Neural crest cell (in vitro differentiated cells): ENCODE measurements around the gene CHMP6. TPM values are rescaled to one million over a fixed set of nuclear protein-coding genes. Genes with fewer than 3 reads are reported as not detected.
"Not testable (repeated sequence)": the region's sequence is repeated elsewhere in the genome, so short reads cannot be mapped to it uniquely, and the experiment has no call there.

Source experiments
- DNase-seq: peaks from one replicate; pipeline ENCODE4 v3.0.0; 2021; ENCODE audit warnings: low read depth, mixed read lengths, low spot score
- H3K27ac Mint-ChIP-seq: one replicate; pipeline ENCODE4 v1.8.0; 2021; ENCODE audit warnings: mild to moderate bottlenecking, mixed read lengths; ENCODE audit not compliant: unreplicated experiment
- H3K27me3 Mint-ChIP-seq: 2 replicates; pipeline ENCODE4 v1.8.0; 2021; ENCODE audit warnings: low read depth, mild to moderate bottlenecking, mixed read lengths
- H3K36me3 Mint-ChIP-seq: 2 replicates; pipeline ENCODE4 v1.8.0; 2021; ENCODE audit warnings: low read depth, mild to moderate bottlenecking, mixed read lengths
- H3K4me1 Mint-ChIP-seq: 2 replicates; pipeline ENCODE4 v1.8.0; 2021; ENCODE audit warnings: mixed read lengths
- H3K4me3 Mint-ChIP-seq: one replicate; pipeline ENCODE4 v1.8.0; 2021; ENCODE audit warnings: mild to moderate bottlenecking, mixed read lengths
- H3K9me3 Mint-ChIP-seq: 2 replicates; pipeline ENCODE4 v1.8.0; 2021; ENCODE audit warnings: mixed read lengths
- CTCF ChIP-seq: fragments of 200-600 bp; sonication (generic); conservative IDR thresholded peaks from 2 replicates; pipeline ENCODE4 v1.5.0; 2021; ENCODE audit warnings: antibody characterized with exemption, mild to moderate bottlenecking
- total RNA-seq: library from RNA; stranded (reverse); gene quantifications from 2 replicates; pipeline ENCODE4 v1.2.1, GENCODE V29; 2021

Gene CHMP6
- total RNA-seq, 1 donor from 2014 or later, result 32.7 TPM

DNA sequence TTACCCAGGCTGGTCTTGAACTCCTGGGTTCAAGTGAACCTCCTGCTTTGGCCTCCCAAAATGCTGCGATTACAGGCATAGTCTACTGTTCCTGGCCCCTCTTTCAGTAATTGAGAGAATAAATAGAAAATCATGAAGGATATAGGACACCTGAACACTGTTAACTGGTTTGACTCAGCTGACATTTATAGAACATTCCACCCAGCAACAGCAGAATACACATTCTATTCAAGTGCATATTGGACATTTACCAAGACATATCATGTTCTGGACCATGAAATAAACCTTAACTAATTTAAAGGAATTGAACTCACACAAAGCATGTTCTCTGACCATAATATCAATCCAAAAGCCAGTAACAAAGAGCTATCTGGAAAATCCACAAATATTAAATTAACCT, 23.5 kb downstream of the CHMP6 start:
- Mint-ChIP-seq H3K36me3 (peaks cover 3% of the 10 kb centered on the region), H3K27ac (no peak overlapping the region), H3K9me3 (peaks cover 12% of the 10 kb centered on the region), H3K27me3 (no peaks in the 10 kb centered on the region), H3K4me1 (peaks cover 34% of the 10 kb centered on the region), H3K4me3 (no peak overlapping the region)
- DNase-seq, result no peak
- TF ChIP-seq CTCF, result no peak

DNA sequence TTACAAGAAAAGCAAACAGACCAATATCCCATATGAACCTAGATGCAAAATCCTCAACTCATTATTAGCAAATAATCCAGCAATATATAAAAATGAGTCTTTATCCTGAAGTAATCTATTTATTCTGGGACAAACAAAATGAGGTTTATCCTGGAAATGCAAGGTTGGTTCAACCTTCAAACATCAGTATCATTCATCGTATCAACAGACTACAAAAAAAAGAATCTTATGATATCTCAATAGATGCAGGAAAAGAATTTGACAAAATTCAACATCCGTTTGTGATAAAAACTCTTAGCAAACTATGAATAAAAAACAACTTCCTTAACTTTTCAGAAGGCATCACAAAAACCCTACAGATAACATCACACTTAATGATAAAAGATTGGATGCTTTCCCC, 24.9 kb downstream of the CHMP6 start:
- H3K36me3 Mint-ChIP-seq, result peaks cover 3% of the 10 kb centered on the region
- H3K4me3 Mint-ChIP-seq, result no peak overlapping the region
- peaks cover 7% of the 10 kb centered on the region for H3K9me3 Mint-ChIP-seq
- H3K27me3 Mint-ChIP-seq, result no peaks in the 10 kb centered on the region
- H3K27ac Mint-ChIP-seq, result no peak overlapping the region
- DNase-seq, result no peak
- H3K4me1 Mint-ChIP-seq, result peaks cover 30% of the 10 kb centered on the region
- TF ChIP-seq CTCF, result no peak

- H3K4me3 Mint-ChIP-seq, H3K27ac Mint-ChIP-seq, H3K36me3 Mint-ChIP-seq: not testable (repeated sequence)
Observed at GRCh38 chr17:81017330-81017729, 25.7 kb downstream of the CHMP6 start.

DNA sequence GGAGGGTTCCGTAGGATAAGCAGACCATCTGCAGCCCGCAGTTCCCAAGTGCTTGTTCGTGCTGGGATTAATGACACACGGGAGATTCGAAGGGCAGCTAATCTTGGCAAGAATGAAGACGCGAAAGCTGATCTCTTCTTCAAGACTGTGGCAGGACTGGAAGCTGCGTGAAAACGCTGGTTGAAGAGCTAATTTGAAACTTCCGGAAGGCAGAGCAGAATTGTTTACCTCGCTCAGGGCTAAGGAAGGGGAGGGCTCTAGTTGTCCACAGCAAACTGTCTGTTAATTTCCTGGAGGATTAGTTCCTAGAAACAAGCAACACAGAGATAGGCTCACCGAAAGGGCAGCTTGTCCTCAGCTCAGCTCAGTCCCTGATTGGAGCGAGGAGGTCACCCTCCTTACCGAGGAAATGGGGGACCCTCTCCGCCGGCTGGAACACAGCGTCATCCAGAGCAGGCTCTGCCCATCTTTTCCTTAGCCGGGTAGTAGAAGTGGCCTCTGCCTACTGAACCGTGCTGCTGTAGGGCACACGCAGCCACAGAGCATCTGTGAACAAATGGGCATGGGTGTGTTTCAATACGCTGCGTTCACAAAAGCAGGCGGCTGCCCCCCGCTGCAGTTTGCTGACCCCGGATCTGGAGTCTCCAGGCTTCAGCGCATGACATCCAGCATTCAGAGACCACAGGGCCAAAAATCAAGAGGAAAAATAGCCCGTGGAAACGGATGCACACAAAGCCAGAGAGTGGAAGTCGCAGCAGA, 26.6 kb downstream of the CHMP6 start:
- H3K36me3 Mint-ChIP-seq, result peaks cover 3% of the 10 kb centered on the region
- peak overlapping the region; percentile 56 for H3K4me3 Mint-ChIP-seq
- H3K9me3 Mint-ChIP-seq, result peaks cover 7% of the 10 kb centered on the region
- DNase-seq, result no peak
- H3K27me3 Mint-ChIP-seq, result no peaks in the 10 kb centered on the region
- TF ChIP-seq CTCF, result no peak
- peaks cover 25% of the 10 kb centered on the region for H3K4me1 Mint-ChIP-seq
- peak overlapping the region; percentile 38 for H3K27ac Mint-ChIP-seq

More at GRCh38 chr17:81017330-81017729, 25.7 kb downstream of the CHMP6 start:
- not testable (repeated sequence) for H3K9me3 Mint-ChIP-seq, DNase-seq, H3K27me3 Mint-ChIP-seq
- peaks cover 25% of the 10 kb centered on the region for H3K4me1 Mint-ChIP-seq

DNA sequence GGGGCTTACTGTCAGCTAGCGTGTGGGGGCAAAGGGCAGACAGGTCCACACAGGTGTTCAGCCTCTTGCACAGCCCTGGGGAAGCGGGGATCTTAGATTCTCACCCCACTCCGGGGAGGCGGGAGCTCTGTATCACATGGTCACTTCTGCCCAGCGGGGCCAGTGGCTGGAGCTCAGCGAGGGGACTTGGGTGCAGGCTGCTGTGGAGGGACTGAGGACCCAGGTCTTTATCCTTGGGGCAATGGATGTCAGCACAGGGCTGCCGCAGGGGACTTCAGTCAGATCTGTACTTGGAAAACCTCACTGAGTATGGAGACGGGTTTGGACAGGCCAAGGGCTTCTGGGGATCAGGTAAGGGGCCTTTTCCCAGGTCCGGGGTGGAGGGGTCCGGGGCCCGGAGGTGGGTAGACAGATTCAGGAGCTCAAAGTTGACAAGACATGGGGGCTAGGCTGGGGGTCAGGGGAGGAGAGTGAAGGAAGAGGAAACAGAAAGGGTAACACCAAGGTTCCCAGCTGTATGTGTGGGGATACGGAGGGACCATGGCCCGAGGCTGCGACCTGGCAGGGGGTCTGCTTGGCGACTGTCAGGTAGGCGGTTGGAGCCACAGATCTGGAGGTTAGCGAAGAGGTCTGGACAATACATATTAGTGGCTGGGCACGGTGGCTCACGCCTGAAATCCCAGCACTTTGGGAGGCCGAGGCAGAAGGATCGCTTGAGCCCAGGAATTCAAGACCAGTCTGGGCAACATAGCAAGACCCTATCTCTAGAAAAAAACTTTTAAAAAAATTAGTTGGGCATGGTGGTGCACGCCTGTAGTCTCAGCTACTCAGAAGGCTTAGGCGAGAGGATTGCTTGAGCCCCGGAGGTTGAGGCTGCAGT, 28.2 kb downstream of the CHMP6 start:
- H3K4me3 Mint-ChIP-seq, result no peak overlapping the region
- no peak for TF ChIP-seq CTCF
- H3K27ac Mint-ChIP-seq, result no peak overlapping the region
- DNase-seq, result no peak
- peaks cover 30% of the 10 kb centered on the region for H3K4me1 Mint-ChIP-seq
- peaks cover 4% of the 10 kb centered on the region for H3K27me3 Mint-ChIP-seq
- peaks cover 7% of the 10 kb centered on the region for H3K9me3 Mint-ChIP-seq
- peaks cover 3% of the 10 kb centered on the region for H3K36me3 Mint-ChIP-seq

- H3K27me3 Mint-ChIP-seq, result peaks cover 4% of the 10 kb centered on the region
- H3K27ac Mint-ChIP-seq, result no peak overlapping the region
- peaks cover 3% of the 10 kb centered on the region for H3K36me3 Mint-ChIP-seq
- H3K4me3 Mint-ChIP-seq, result no peak overlapping the region
- no peak for DNase-seq
- no peak for TF ChIP-seq CTCF
- H3K9me3 Mint-ChIP-seq, result peaks cover 7% of the 10 kb centered on the region
- H3K4me1 Mint-ChIP-seq, result peaks cover 30% of the 10 kb centered on the region
Observed at GRCh38 chr17:81020443-81020766, 28.8 kb downstream of the CHMP6 start.
